Vagina (tissue), 2 donors: ENCODE results near the gene PRAC2. TPM values are rescaled to one million over a fixed set of nuclear protein-coding genes. Genes with fewer than 3 reads are reported as not detected.
A peak's percentile ranks its signal among the peaks of the same experiment; 100 is the strongest.

Source experiments
- DNase-seq, 2 donors: peaks; one replicate each; pipeline ENCODE4 v3.0.0-alpha.2; 2017; ENCODE audit errors: extremely low spot score in 2 of 2
- H3K27ac ChIP-seq: fragments of 200-600 bp; sonication (generic); one replicate; pipeline ENCODE4 v1.5.1; 2019
- H3K27me3 ChIP-seq: fragments of 200-600 bp; sonication (generic); one replicate; pipeline ENCODE4 v1.5.1; 2019
- H3K36me3 ChIP-seq, 2 donors: fragments of 200-600 bp; sonication (generic); one replicate each; pipeline ENCODE4 v1.5.1; 2017 to 2019
- H3K4me1 ChIP-seq: fragments of 200-600 bp; sonication (generic); one replicate; pipeline ENCODE4 v1.5.1; 2019
- H3K4me3 ChIP-seq, 2 donors: fragments of 200-600 bp; sonication (generic); 1 replicate in 1 of 2; 2 replicates in 1 of 2; pipeline ENCODE4 v1.5.1; 2016 to 2019
- H3K9me3 ChIP-seq: fragments of 200-600 bp; sonication (generic); one replicate; pipeline ENCODE4 v1.5.1; 2019
- POLR2A ChIP-seq, 2 donors: fragments of 450-650 bp; IDR thresholded peaks; one replicate each; pipeline ENCODE4 v1.6.1; 2017; ENCODE audit warnings: antibody characterized with exemption in 2 of 2, mild to moderate bottlenecking in 2 of 2, moderate library complexity in 2 of 2
- POLR2AphosphoS5 ChIP-seq, 2 donors: sonication (generic); formaldehyde crosslinking; IDR thresholded peaks; one replicate each; pipeline ENCODE4 v1.9.0; 2017; ENCODE audit warnings: antibody characterized with exemption in 2 of 2, mild to moderate bottlenecking in 2 of 2, low read depth in 1 of 2; ENCODE audit not compliant: insufficient read depth in 1 of 2
- intact Hi-C: fragments of 100-400 bp; cut with DNase I; formaldehyde crosslinking; loops from one replicate; pipeline ENCODE4 v1.15.1; 2023
- total RNA-seq: library from RNA; depleted of rRNA; stranded (reverse); fragments of >200 nt; gene quantifications from one replicate; pipeline ENCODE4 v1.2.3, GENCODE V29; 2016
- TF ChIP-seq, protein P1 (sequence below), 3 experiments: fragments of 450-650 bp in 2 of 3; fragments of 200-600 bp in 1 of 3; sonication (generic) in 1 of 3; IDR thresholded peaks; one replicate each; pipeline ENCODE4 v1.5.1; 2017 to 2019; ENCODE audit warnings: antibody characterized with exemption in 3 of 3, mild to moderate bottlenecking in 2 of 3, moderate library complexity in 2 of 3

The PRAC2 gene
- total RNA-seq, 1 donor from 2014 or later, result not detected

DNA sequence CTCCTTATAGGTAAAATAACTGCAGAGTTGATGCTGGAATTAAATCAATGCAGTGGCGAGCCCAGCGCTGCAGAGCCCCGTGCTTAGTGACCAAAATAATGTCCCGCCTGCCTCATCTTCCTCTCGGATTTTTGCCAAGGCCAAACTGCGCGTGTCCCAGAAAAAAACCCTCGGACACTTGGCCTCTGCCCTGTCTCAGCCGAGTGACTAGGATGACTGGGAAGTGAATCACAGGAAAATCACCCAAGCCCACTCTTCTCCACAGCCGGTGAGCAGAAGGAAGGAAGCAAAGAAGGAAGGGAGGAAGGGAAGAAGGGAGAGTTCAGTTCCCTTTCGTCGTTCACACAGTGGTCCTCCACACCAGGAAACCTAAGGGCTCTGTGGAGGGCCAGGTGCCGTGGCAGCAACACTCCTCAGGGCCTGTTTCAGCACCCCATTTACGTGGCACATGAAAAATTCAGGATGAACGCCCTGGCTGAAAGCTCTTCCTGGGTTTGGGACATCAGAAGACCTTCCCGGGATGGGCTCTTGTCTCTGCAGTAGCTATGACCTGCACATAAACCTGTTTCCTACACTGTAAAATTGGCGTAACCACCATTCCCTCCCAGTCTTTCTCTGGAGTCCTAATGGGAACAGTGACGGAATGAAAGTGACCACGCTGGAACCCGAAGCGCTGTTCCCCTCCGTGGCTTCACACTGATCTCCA, 31.0 kb downstream of the PRAC2 start:
- TF ChIP-seq, protein P1, sequence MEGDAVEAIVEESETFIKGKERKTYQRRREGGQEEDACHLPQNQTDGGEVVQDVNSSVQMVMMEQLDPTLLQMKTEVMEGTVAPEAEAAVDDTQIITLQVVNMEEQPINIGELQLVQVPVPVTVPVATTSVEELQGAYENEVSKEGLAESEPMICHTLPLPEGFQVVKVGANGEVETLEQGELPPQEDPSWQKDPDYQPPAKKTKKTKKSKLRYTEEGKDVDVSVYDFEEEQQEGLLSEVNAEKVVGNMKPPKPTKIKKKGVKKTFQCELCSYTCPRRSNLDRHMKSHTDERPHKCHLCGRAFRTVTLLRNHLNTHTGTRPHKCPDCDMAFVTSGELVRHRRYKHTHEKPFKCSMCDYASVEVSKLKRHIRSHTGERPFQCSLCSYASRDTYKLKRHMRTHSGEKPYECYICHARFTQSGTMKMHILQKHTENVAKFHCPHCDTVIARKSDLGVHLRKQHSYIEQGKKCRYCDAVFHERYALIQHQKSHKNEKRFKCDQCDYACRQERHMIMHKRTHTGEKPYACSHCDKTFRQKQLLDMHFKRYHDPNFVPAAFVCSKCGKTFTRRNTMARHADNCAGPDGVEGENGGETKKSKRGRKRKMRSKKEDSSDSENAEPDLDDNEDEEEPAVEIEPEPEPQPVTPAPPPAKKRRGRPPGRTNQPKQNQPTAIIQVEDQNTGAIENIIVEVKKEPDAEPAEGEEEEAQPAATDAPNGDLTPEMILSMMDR (IDR thresholded peaks at IDR 0.05), result no peak
- no peak for TF ChIP-seq POLR2A (IDR thresholded peaks at IDR 0.05)
- no peak for TF ChIP-seq POLR2AphosphoS5 (IDR thresholded peaks at IDR 0.05; ENCODE audit: insufficient read depth in 1 of 2, low read depth in 1 of 2)
- Histone ChIP-seq H3K27ac (peak overlapping the region; percentile 31), H3K9me3 (no peaks in the 10 kb centered on the region), H3K36me3 (no peaks in the 10 kb centered on the region), H3K4me1 (peaks cover 37% of the 10 kb centered on the region), H3K4me3 (no peak overlapping the region), H3K27me3 (peaks cover 7% of the 10 kb centered on the region)
- no peak for DNase-seq
- intact Hi-C loops, result no loop called here

DNA sequence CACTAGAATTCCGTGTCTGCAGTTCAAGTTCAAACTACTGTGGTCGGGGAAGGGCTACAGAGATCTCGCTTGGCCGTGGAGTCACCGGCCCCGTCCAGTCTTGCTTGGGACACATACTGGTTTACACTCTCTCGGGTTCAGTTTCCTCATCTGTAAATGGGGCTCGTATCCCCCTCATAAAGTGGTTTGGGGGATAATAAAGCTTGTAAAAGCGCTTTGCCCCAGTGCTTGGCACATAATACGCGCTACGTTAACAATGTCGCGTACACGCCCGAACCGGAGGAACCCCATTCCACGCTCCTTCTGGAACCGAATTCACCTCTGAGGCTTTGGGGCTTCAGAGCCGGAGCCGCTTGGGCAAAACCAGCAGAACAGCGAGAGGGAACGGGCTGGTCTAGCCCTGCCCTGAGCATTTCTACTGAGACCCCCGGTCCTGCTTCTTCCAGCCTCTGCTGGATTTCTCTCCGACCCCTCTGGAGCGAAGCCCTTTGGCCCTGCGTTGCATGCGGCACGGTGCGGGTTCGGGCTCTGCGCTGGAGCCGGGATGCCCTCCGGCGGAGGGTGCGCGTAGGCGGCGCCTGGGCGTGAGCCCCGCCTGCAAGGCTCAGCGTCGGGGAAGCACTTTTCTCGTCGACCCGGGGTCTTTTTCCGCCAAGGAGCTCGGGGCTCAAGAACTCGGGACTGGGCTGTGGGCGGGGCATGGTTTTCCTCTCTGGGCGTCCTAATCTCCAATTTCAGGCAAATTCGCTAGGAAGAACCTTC, 31.7 kb downstream of the PRAC2 start:
- peaks cover 4% of the 10 kb centered on the region for H3K27me3 ChIP-seq
- no peaks in the 10 kb centered on the region for H3K36me3 ChIP-seq
- no peak overlapping the region for H3K27ac ChIP-seq
- DNase-seq, result no peak
- H3K4me1 ChIP-seq, result peaks cover 37% of the 10 kb centered on the region
- intact Hi-C loops, result no loop called here
- TF ChIP-seq, protein P1 (IDR thresholded peaks at IDR 0.05), result no peak
- TF ChIP-seq POLR2AphosphoS5 (IDR thresholded peaks at IDR 0.05; ENCODE audit: insufficient read depth in 1 of 2, low read depth in 1 of 2), result peak in 1 of 2 donors; percentile 11
- H3K9me3 ChIP-seq, result no peaks in the 10 kb centered on the region
- H3K4me3 ChIP-seq, result peak overlapping the region in 1 of 2 donors; percentile 10

DNA sequence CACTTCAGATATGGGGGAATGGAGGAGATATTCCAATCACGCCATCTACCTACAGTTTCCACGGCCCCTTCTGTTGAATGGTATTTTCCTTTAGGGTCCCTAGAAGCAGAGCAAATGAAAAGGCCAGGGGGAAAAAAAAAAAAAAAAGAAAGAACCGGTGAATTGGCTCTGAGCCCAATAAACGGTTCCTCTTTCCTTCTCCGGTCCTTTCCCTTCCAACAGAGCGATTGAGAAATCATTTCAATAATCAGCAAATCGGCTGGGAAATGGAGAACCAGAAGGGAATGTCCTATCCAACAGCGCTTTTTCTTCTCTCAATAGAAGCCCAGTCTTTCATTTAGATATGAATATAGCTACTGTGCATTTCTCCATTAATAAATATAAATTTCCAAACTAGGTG, 32.4 kb downstream of the PRAC2 start:
- H3K4me3 ChIP-seq, result peak overlapping the region in 1 of 2 donors; percentile 10
- H3K27ac ChIP-seq, result no peak overlapping the region
- TF ChIP-seq, protein P1 (IDR thresholded peaks at IDR 0.05), result no peak
- TF ChIP-seq POLR2AphosphoS5 (IDR thresholded peaks at IDR 0.05; ENCODE audit: insufficient read depth in 1 of 2, low read depth in 1 of 2) (no peak), POLR2A (IDR thresholded peaks at IDR 0.05) (no peak)
- no peaks in the 10 kb centered on the region for H3K36me3 ChIP-seq
- H3K9me3 ChIP-seq, result no peaks in the 10 kb centered on the region
- DNase-seq, result no peak
- intact Hi-C loops, result no loop called here
- H3K4me1 ChIP-seq, result peaks cover 37% of the 10 kb centered on the region
- peaks cover 4% of the 10 kb centered on the region for H3K27me3 ChIP-seq

DNA sequence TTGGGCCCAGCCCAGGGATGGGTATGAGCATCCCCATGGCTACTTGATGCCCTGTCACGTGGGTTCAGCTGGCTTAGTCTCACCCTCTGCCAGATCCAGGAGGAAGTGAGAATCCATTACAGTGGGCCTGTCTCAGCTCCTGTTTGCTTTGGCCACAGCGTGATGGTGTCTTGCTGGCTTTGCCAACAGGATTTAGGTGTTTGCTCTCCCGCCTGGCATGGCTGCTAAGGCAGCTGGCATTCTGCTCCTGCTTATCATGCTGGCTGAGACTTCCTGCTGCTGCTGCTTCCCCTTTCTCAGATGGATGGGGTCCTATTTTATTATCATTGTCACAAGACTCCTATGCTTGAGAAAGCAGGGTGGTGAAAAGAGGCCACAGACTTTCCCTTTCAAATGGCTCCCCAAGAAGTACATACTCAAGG, 33.9 kb downstream of the PRAC2 start:
- H3K27me3 ChIP-seq, result peaks cover 4% of the 10 kb centered on the region
- peaks cover 25% of the 10 kb centered on the region for H3K4me1 ChIP-seq
- intact Hi-C loops, result no loop called here
- H3K36me3 ChIP-seq, result no peaks in the 10 kb centered on the region
- no peaks in the 10 kb centered on the region for H3K9me3 ChIP-seq
- no peak overlapping the region for H3K4me3 ChIP-seq
- DNase-seq, result no peak
- no peak for TF ChIP-seq POLR2A (IDR thresholded peaks at IDR 0.05)
- TF ChIP-seq POLR2AphosphoS5 (IDR thresholded peaks at IDR 0.05; ENCODE audit: insufficient read depth in 1 of 2, low read depth in 1 of 2), result no peak
- TF ChIP-seq, protein P1 (IDR thresholded peaks at IDR 0.05), result no peak
- no peak overlapping the region for H3K27ac ChIP-seq

DNA sequence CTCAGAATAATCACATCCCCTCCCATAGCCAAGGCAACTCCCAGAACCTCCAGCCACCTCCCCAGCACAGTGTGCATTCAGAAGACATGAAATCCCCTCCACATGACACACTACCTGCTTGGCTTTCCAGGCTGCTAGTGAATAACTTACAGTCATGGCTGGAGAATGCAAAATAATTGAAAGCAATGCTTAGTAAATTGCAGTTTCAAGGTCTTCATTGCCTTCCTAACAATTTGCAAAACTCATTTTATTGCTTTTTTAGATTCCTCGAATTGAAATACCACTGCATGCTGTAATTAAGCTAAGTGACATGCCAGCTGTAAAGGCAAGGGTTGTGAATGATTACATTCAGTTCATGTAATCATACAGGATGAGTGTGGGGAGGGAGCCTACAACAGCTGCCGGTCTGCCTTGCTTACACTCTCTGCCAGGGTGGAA, 34.6 kb downstream of the PRAC2 start:
- no peak for DNase-seq
- no peak for TF ChIP-seq POLR2A (IDR thresholded peaks at IDR 0.05)
- no peak for TF ChIP-seq POLR2AphosphoS5 (IDR thresholded peaks at IDR 0.05; ENCODE audit: insufficient read depth in 1 of 2, low read depth in 1 of 2)
- TF ChIP-seq, protein P1 (IDR thresholded peaks at IDR 0.05), result no peak
- Histone ChIP-seq H3K27me3 (peaks cover 4% of the 10 kb centered on the region), H3K4me3 (no peak overlapping the region), H3K9me3 (no peaks in the 10 kb centered on the region), H3K4me1 (peaks cover 25% of the 10 kb centered on the region), H3K27ac (no peak overlapping the region), H3K36me3 (no peaks in the 10 kb centered on the region)
- intact Hi-C loops, result no loop called here
